IMR-90 (cell line): Measurements from ENCODE around the gene ATP1A1. TPM values are rescaled to one million over a fixed set of nuclear protein-coding genes. Genes with fewer than 3 reads are reported as not detected.

Source experiments
- ATAC-seq: fragments of 200-7000 bp; cut with Tn5 transposase; 2 replicates; pipeline ENCODE4 v1.9.1; 2020; ENCODE audit warnings: low read depth, mild to moderate bottlenecking, moderate library complexity
- BruUV-seq: library from RNA; stranded (reverse); fragments of 400-500 nt; replicated peaks from 2 replicates; lab custom pipeline; 2021; lab: Mats Ljungman, UMichigan
- CTCF ChIA-PET: fragments of 300-600 bp; formaldehyde crosslinking; extraction: SDS; loops from one replicate; lab custom pipeline; 2021; ENCODE audit warnings: antibody characterized with exemption; lab: Yijun Ruan, JAX
- POLR2A ChIA-PET: fragments of 300-600 bp; sonication (Branson Sonifier 250); formaldehyde crosslinking; loops from one replicate; lab custom pipeline; 2022; ENCODE audit warnings: antibody characterized with exemption; ENCODE audit not compliant: unreplicated experiment; lab: Charles Lee
- DNase-seq: peaks from one replicate; pipeline ENCODE4 v3.0.0; 2013
- H2AFZ ChIP-seq: replicated peaks from 2 replicates; pipeline ENCODE3; 2013; ENCODE audit warnings: low read length, mild to moderate bottlenecking; ENCODE audit not compliant: poor library complexity
- H2AK5ac ChIP-seq: 2 replicates; pipeline ENCODE4 v1.6.1; 2013; ENCODE audit warnings: low read depth, low read length, inconsistent platforms
- H2AK9ac ChIP-seq: replicated peaks from 2 replicates; pipeline ENCODE3; 2013; ENCODE audit warnings: mild to moderate bottlenecking, low read depth, low read length, moderate library complexity; ENCODE audit not compliant: poor library complexity
- H2BK120ac ChIP-seq: 2 replicates; pipeline ENCODE4 v1.6.1; 2013; ENCODE audit warnings: low read depth, low read length, inconsistent platforms
- H2BK15ac ChIP-seq: 3 replicates; pipeline ENCODE4 v1.6.1; 2013; ENCODE audit warnings: low read depth, low read length, inconsistent platforms
- H2BK20ac ChIP-seq: 2 replicates; pipeline ENCODE4 v1.6.1; 2013; ENCODE audit warnings: low read depth, mild to moderate bottlenecking, inconsistent platforms, low read length, moderate library complexity
- H2BK5ac ChIP-seq: 2 replicates; pipeline ENCODE4 v1.6.1; 2013; ENCODE audit warnings: mild to moderate bottlenecking, low read depth, low read length, inconsistent platforms; ENCODE audit not compliant: poor library complexity, severe bottlenecking
- H3K14ac ChIP-seq: replicated peaks from 2 replicates; pipeline ENCODE4 v1.6.1; 2013; ENCODE audit warnings: low read depth, low read length, inconsistent platforms
- H3K18ac ChIP-seq: 2 replicates; pipeline ENCODE4 v1.6.1; 2013; ENCODE audit warnings: low read depth, low read length, control low read depth
- H3K23ac ChIP-seq: 2 replicates; pipeline ENCODE4 v1.6.1; 2013; ENCODE audit warnings: low read depth, low read length, inconsistent platforms
- H3K27ac ChIP-seq: 2 replicates; pipeline ENCODE4 v1.5.1; 2013; ENCODE audit warnings: mild to moderate bottlenecking, control low read depth, low read length; ENCODE audit not compliant: insufficient read depth
- H3K27me3 ChIP-seq: 2 replicates; pipeline ENCODE4 v1.6.1; 2013; ENCODE audit warnings: low read length; ENCODE audit not compliant: control insufficient read depth, insufficient read depth
- H3K36me3 ChIP-seq: 2 replicates; pipeline ENCODE4 v1.6.1; 2013; ENCODE audit warnings: low read length, mixed read lengths; ENCODE audit not compliant: control insufficient read depth, insufficient read depth
- H3K4ac ChIP-seq: 2 replicates; pipeline ENCODE4 v1.6.1; 2013; ENCODE audit warnings: low read depth, low read length, inconsistent platforms
- H3K4me1 ChIP-seq: 2 replicates; pipeline ENCODE4 v1.6.1; 2013; ENCODE audit warnings: low read length, mixed read lengths; ENCODE audit not compliant: control insufficient read depth, insufficient read depth
- H3K4me2 ChIP-seq: 2 replicates; pipeline ENCODE4 v1.6.1; 2013; ENCODE audit warnings: low read depth, mild to moderate bottlenecking, control low read depth, low read length, moderate library complexity
- H3K4me3 ChIP-seq: 2 replicates; pipeline ENCODE4 v1.5.1; 2013; ENCODE audit warnings: low read depth, mild to moderate bottlenecking, control low read depth, low read length, moderate library complexity; ENCODE audit not compliant: insufficient read depth
- H3K56ac ChIP-seq: 2 replicates; pipeline ENCODE4 v1.6.1; 2013; ENCODE audit warnings: low read length, inconsistent platforms; ENCODE audit not compliant: insufficient read depth; ENCODE audit errors: extremely low read depth
- H3K79me1 ChIP-seq, 2 experiments: 2 replicates each; pipeline ENCODE4 v1.6.1; 2013; ENCODE audit warnings: low read length in 2 of 2, inconsistent platforms in 1 of 2, low read depth in 1 of 2
- H3K9ac ChIP-seq: 2 replicates; pipeline ENCODE4 v1.6.1; 2013; ENCODE audit warnings: low read depth, low read length, control low read depth
- H3K9me1 ChIP-seq: 2 replicates; pipeline ENCODE4 v1.6.1; 2013; ENCODE audit warnings: low read length, inconsistent platforms; ENCODE audit not compliant: insufficient read depth
- H3K9me3 ChIP-seq: 2 replicates; pipeline ENCODE4 v1.6.1; 2013; ENCODE audit warnings: low read length; ENCODE audit not compliant: control insufficient read depth, insufficient read depth
- H4K20me1 ChIP-seq: 2 replicates; pipeline ENCODE4 v1.6.1; 2013; ENCODE audit warnings: low read length, inconsistent platforms; ENCODE audit not compliant: insufficient read depth
- H4K5ac ChIP-seq: 2 replicates; pipeline ENCODE4 v1.6.1; 2013; ENCODE audit warnings: mild to moderate bottlenecking, low read depth, low read length, control low read depth
- H4K8ac ChIP-seq, 2 experiments: 2 replicates each; pipeline ENCODE4 v1.6.1; 2013; ENCODE audit warnings: low read depth in 2 of 2, low read length in 2 of 2, control low read depth in 1 of 2, inconsistent platforms in 1 of 2
- H4K91ac ChIP-seq: 2 replicates; pipeline ENCODE4 v1.6.1; 2013; ENCODE audit warnings: low read depth, low read length, inconsistent platforms; ENCODE audit not compliant: insufficient read depth
- BHLHE40 ChIP-seq: fragments of 150-350 bp; IDR thresholded peaks from 2 replicates; pipeline ENCODE4 v1.6.1; 2016; ENCODE audit warnings: mild to moderate bottlenecking, low read depth, low read length
- CEBPB ChIP-seq: IDR thresholded peaks from 2 replicates; pipeline ENCODE4 v1.6.1; 2012; ENCODE audit warnings: low read depth, low read length, improper control_type of control experiment
- CHD1 ChIP-seq: IDR thresholded peaks from 2 replicates; pipeline ENCODE4 v1.6.1; 2012; ENCODE audit warnings: low read depth, low read length, improper control_type of control experiment
- FOS ChIP-seq: fragments of 150-350 bp; IDR thresholded peaks from 2 replicates; pipeline ENCODE4 v1.6.1; 2016; ENCODE audit warnings: low read depth, low read length
- MAFK ChIP-seq: IDR thresholded peaks from 2 replicates; pipeline ENCODE4 v1.6.1; 2012; ENCODE audit warnings: low read depth, low read length, improper control_type of control experiment
- MAZ ChIP-seq: IDR thresholded peaks from 2 replicates; pipeline ENCODE4 v1.6.1; 2012; ENCODE audit warnings: low read depth, mild to moderate bottlenecking, low read length, improper control_type of control experiment, moderate library complexity, borderline replicate concordance
- MXI1 ChIP-seq: IDR thresholded peaks from 2 replicates; pipeline ENCODE4 v1.6.1; 2012; ENCODE audit warnings: low read depth, mild to moderate bottlenecking, low read length, moderate library complexity, borderline replicate concordance
- NFE2L2 ChIP-seq: fragments of 150-350 bp; IDR thresholded peaks from 2 replicates; pipeline ENCODE4 v1.6.1; 2016; ENCODE audit warnings: low read depth, mild to moderate bottlenecking, low read length
- POLR2A ChIP-seq: IDR thresholded peaks from 2 replicates; pipeline ENCODE4 v1.6.1; 2012; ENCODE audit warnings: mild to moderate bottlenecking, low read depth, low read length
- RAD21 ChIP-seq: IDR thresholded peaks from 2 replicates; pipeline ENCODE4 v1.6.1; 2012; ENCODE audit warnings: low read length, improper control_type of control experiment
- RCOR1 ChIP-seq: IDR thresholded peaks from 2 replicates; pipeline ENCODE4 v1.6.1; 2012; ENCODE audit warnings: mild to moderate bottlenecking, low read length, improper control_type of control experiment; ENCODE audit not compliant: insufficient replicate concordance
- RFX5 ChIP-seq: IDR thresholded peaks from 2 replicates; pipeline ENCODE4 v1.8.0; 2012; ENCODE audit warnings: low read depth, mild to moderate bottlenecking, low read length, moderate library complexity
- SMC3 ChIP-seq: fragments of 150-350 bp; IDR thresholded peaks from 2 replicates; pipeline ENCODE4 v1.6.1; 2016; ENCODE audit warnings: low read depth, mild to moderate bottlenecking, antibody characterized with exemption, low read length, moderate library complexity
- dilution Hi-C: fragments of 300-500 bp; cut with HindIII; formaldehyde crosslinking; loops from one replicate; pipeline ENCODE4 v1.14.3; 2018; ENCODE audit warnings: low sequenced_read_pairs; ENCODE audit not compliant: unreplicated experiment
- in situ Hi-C: fragments of 300-500 bp; cut with MboI; formaldehyde crosslinking; loops from 3 replicates; pipeline ENCODE4 v1.14.3; 2019; ENCODE audit warnings: low sequenced_read_pairs, inconsistent platforms, mixed read lengths
- intact Hi-C: fragments of 100-400 bp; cut with micrococcal nuclease; formaldehyde crosslinking; loops from 2 replicates; pipeline ENCODE4 v1.10.0; 2022
- polyA plus RNA-seq, 3 experiments: library from polyadenylated mRNA; depleted of rRNA; stranded (reverse); fragments of >200 nt; gene quantifications; 2 replicates each; pipeline ENCODE4 v1.2.3, GENCODE V29; 2012; ENCODE audit warnings: low replicate concordance in 1 of 3
- total RNA-seq: library from RNA; depleted of rRNA; stranded (reverse); fragments of >200 nt; gene quantifications from 2 replicates; pipeline ENCODE4 v1.2.3, GENCODE V29; 2012
- TF ChIP-seq, protein P1 (sequence below): fragments of 150-350 bp; IDR thresholded peaks from 2 replicates; pipeline ENCODE4 v1.6.1; 2016; ENCODE audit warnings: low read depth, mild to moderate bottlenecking, low read length, moderate library complexity, borderline replicate concordance
- TF ChIP-seq, protein P2 (sequence below): conservative IDR thresholded peaks from 2 replicates; pipeline ENCODE4 v1.5.1; 2012; ENCODE audit warnings: mild to moderate bottlenecking, low read depth, low read length, improper control_type of control experiment
- TF ChIP-seq, protein P3 (sequence below): fragments of 150-350 bp; IDR thresholded peaks from 2 replicates; pipeline ENCODE4 v1.6.1; 2017; ENCODE audit warnings: mild to moderate bottlenecking, antibody characterized with exemption, low read length, low read depth

Gene ATP1A1
- total and polyA plus RNA-seq, 2 of the 4 experiments (the other 2 are of a cell fraction) = 116 to 125 TPM

DNA sequence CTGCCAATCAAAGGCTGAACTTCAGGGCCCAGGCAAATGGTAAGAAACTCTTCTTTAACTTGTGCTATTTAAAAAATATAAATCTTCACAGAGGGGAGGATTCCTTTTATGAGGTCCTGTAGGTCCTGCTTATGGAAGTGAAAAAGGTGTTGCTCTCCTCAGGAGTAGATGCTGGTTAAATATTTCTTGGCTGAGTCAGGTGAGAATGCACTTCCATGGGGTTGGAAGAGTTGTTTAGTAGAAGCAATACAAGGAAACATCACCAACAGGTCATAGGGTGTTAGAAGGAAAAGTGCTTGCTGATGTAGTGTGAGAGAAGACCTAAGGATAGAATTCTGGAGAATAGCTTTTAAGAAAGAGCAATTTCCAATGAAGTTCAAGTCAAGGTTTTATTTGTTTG lies 42.2 kb upstream of the ATP1A1 start:
- no peak overlapping the region for H3K56ac ChIP-seq
- no peak overlapping the region for H2AK5ac ChIP-seq
- no peak overlapping the region for H2BK20ac ChIP-seq
- no peaks in the 10 kb centered on the region for H3K79me1 ChIP-seq
- no peak overlapping the region for H2BK120ac ChIP-seq
- intact Hi-C loops = no loop called here
- H3K27ac ChIP-seq = no peak overlapping the region
- H3K9me1 ChIP-seq = no peaks in the 10 kb centered on the region
- no peak overlapping the region for H3K14ac ChIP-seq
- no peak overlapping the region for H3K4me3 ChIP-seq
- H3K4me2 ChIP-seq = no peak overlapping the region
- H4K5ac ChIP-seq = no peak overlapping the region
- POLR2A ChIA-PET = no interaction called here
- CTCF ChIA-PET = no interaction called here
- no peak overlapping the region for H3K18ac ChIP-seq
- BruUV-seq = no TSS peak
- H2AK9ac ChIP-seq = no peak overlapping the region
- in situ Hi-C loops = no loop called here
- H2BK5ac ChIP-seq = no peak overlapping the region
- dilution Hi-C loops = no loop called here
- no peaks in the 10 kb centered on the region for H4K20me1 ChIP-seq
- ATAC-seq = no peak
- H3K4me1 ChIP-seq = no peaks in the 10 kb centered on the region
- no peak overlapping the region for H2AFZ ChIP-seq
- no peak overlapping the region for H4K8ac ChIP-seq
- H3K27me3 ChIP-seq = peaks cover 10% of the 10 kb centered on the region
- no peak overlapping the region for H2BK15ac ChIP-seq
- H3K36me3 ChIP-seq = no peaks in the 10 kb centered on the region
- DNase-seq = no peak
- no peak for TF ChIP-seq NFE2L2
- TF ChIP-seq, protein P1, sequence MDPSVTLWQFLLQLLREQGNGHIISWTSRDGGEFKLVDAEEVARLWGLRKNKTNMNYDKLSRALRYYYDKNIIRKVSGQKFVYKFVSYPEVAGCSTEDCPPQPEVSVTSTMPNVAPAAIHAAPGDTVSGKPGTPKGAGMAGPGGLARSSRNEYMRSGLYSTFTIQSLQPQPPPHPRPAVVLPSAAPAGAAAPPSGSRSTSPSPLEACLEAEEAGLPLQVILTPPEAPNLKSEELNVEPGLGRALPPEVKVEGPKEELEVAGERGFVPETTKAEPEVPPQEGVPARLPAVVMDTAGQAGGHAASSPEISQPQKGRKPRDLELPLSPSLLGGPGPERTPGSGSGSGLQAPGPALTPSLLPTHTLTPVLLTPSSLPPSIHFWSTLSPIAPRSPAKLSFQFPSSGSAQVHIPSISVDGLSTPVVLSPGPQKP = no peak
- TF ChIP-seq, protein P2, sequence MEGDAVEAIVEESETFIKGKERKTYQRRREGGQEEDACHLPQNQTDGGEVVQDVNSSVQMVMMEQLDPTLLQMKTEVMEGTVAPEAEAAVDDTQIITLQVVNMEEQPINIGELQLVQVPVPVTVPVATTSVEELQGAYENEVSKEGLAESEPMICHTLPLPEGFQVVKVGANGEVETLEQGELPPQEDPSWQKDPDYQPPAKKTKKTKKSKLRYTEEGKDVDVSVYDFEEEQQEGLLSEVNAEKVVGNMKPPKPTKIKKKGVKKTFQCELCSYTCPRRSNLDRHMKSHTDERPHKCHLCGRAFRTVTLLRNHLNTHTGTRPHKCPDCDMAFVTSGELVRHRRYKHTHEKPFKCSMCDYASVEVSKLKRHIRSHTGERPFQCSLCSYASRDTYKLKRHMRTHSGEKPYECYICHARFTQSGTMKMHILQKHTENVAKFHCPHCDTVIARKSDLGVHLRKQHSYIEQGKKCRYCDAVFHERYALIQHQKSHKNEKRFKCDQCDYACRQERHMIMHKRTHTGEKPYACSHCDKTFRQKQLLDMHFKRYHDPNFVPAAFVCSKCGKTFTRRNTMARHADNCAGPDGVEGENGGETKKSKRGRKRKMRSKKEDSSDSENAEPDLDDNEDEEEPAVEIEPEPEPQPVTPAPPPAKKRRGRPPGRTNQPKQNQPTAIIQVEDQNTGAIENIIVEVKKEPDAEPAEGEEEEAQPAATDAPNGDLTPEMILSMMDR = no peak
- no peak for TF ChIP-seq MAZ
- no peak for TF ChIP-seq RAD21
- TF ChIP-seq MXI1 = no peak
- no peak for TF ChIP-seq BHLHE40
- TF ChIP-seq CHD1 = no peak
- TF ChIP-seq FOS = no peak
- TF ChIP-seq RFX5 = no peak
- no peak for TF ChIP-seq RCOR1
- no peak for TF ChIP-seq SMC3
- TF ChIP-seq POLR2A = no peak
- no peak for TF ChIP-seq MAFK
- TF ChIP-seq, protein P3, sequence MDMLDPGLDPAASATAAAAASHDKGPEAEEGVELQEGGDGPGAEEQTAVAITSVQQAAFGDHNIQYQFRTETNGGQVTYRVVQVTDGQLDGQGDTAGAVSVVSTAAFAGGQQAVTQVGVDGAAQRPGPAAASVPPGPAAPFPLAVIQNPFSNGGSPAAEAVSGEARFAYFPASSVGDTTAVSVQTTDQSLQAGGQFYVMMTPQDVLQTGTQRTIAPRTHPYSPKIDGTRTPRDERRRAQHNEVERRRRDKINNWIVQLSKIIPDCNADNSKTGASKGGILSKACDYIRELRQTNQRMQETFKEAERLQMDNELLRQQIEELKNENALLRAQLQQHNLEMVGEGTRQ = no peak
- no peak for TF ChIP-seq CEBPB
- H3K23ac ChIP-seq = no peak overlapping the region
- no peak overlapping the region for H3K9ac ChIP-seq
- no peak overlapping the region for H4K91ac ChIP-seq
- no peaks in the 10 kb centered on the region for H3K9me3 ChIP-seq
- no peak overlapping the region for H3K4ac ChIP-seq
